WTC11 (cell line): ENCODE results near the gene SLC48A1. TPM values are rescaled to one million over a fixed set of nuclear protein-coding genes. Genes with fewer than 3 reads are reported as not detected.

Source experiments
- ATAC-seq: fragments of 200-7000 bp; cut with Tn5 transposase; 2 replicates; pipeline ENCODE4 v1.10.0; 2021; ENCODE audit warnings: mild to moderate bottlenecking, moderate library complexity
- CTCF ChIA-PET: fragments of 300-600 bp; sonication (Branson Sonifier 250); formaldehyde crosslinking; loops from one replicate; lab custom pipeline; 2021; ENCODE audit warnings: antibody characterized with exemption; lab: Charles Lee
- POLR2A ChIA-PET: fragments of 350-600 bp; sonication (Branson Sonifier 250); formaldehyde crosslinking; loops from one replicate; lab custom pipeline; 2021; ENCODE audit warnings: antibody characterized with exemption; lab: Charles Lee
- DNase-seq: peaks from one replicate; pipeline ENCODE4 v3.0.0; 2021; ENCODE audit warnings: low spot score
- H3K27ac Mint-ChIP-seq: 2 replicates; pipeline ENCODE4 v1.8.0; 2021; ENCODE audit warnings: mixed read lengths
- H3K27me3 Mint-ChIP-seq: 2 replicates; pipeline ENCODE4 v1.8.0; 2021; ENCODE audit warnings: low read depth, mild to moderate bottlenecking, moderate library complexity, mixed read lengths
- H3K36me3 Mint-ChIP-seq: 2 replicates; pipeline ENCODE4 v1.8.0; 2021; ENCODE audit warnings: mixed read lengths
- H3K4me1 Mint-ChIP-seq: 2 replicates; pipeline ENCODE4 v1.8.0; 2022; ENCODE audit warnings: mixed read lengths
- H3K4me3 Mint-ChIP-seq: 2 replicates; pipeline ENCODE4 v1.8.0; 2021; ENCODE audit warnings: mild to moderate bottlenecking, moderate library complexity, mixed read lengths
- H3K9me3 Mint-ChIP-seq: 2 replicates; pipeline ENCODE4 v1.8.0; 2021; ENCODE audit warnings: mixed read lengths
- MAX ChIP-seq: sonication (generic); formaldehyde crosslinking; IDR thresholded peaks from 2 replicates; pipeline ENCODE4 v1.8.0; 2022; ENCODE audit warnings: mild to moderate bottlenecking, missing genetic modification reagents
- MXD4 ChIP-seq: fragments of 250-450 bp; sonication (Bioruptor Pico); IDR thresholded peaks from 2 replicates; pipeline ENCODE4 v1.8.0; 2021; ENCODE audit warnings: mild to moderate bottlenecking, moderate library complexity, borderline replicate concordance
- NFYB ChIP-seq: sonication (generic); formaldehyde crosslinking; conservative IDR thresholded peaks from 2 replicates; pipeline ENCODE4 v1.8.0; 2022; ENCODE audit warnings: low read depth, missing genetic modification reagents
- NR3C1 ChIP-seq: sonication (generic); formaldehyde crosslinking; conservative IDR thresholded peaks from 2 replicates; pipeline ENCODE4 v1.8.1; 2023; ENCODE audit warnings: low read depth, mild to moderate bottlenecking, missing genetic modification reagents
- RELA ChIP-seq: sonication (generic); formaldehyde crosslinking; IDR thresholded peaks from 2 replicates; pipeline ENCODE4 v1.8.1; 2022; ENCODE audit warnings: missing genetic modification reagents, mild to moderate bottlenecking, borderline replicate concordance
- ZMAT4 ChIP-seq: fragments of 250-450 bp; sonication (Bioruptor Pico); IDR thresholded peaks from 2 replicates; pipeline ENCODE4 v1.9.0; 2021; ENCODE audit warnings: mild to moderate bottlenecking
- ZNF281 ChIP-seq: sonication (generic); formaldehyde crosslinking; IDR thresholded peaks from 2 replicates; pipeline ENCODE4 v1.8.0; 2023; ENCODE audit warnings: mild to moderate bottlenecking, missing genetic modification reagents
- ZNF512 ChIP-seq: sonication (generic); formaldehyde crosslinking; IDR thresholded peaks from 2 replicates; pipeline ENCODE4 v1.8.1; 2022; ENCODE audit warnings: missing genetic modification reagents, borderline replicate concordance
- total RNA-seq: library from RNA; stranded (reverse); gene quantifications from 3 replicates; pipeline ENCODE4 v1.2.3, GENCODE V29; 2021
- TF ChIP-seq, protein P1 (sequence below): sonication (generic); formaldehyde crosslinking; IDR thresholded peaks from 2 replicates; pipeline ENCODE4 v1.8.0; 2023; ENCODE audit warnings: missing genetic modification reagents
- TF ChIP-seq, protein P2 (sequence below): sonication (generic); formaldehyde crosslinking; IDR thresholded peaks from 2 replicates; pipeline ENCODE4 v1.8.1; 2023; ENCODE audit warnings: mild to moderate bottlenecking, missing genetic modification reagents, borderline replicate concordance
- TF ChIP-seq, protein P3 (sequence below): fragments of 250-450 bp; sonication (Bioruptor Pico); IDR thresholded peaks from 2 replicates; pipeline ENCODE4 v1.9.0; 2021; ENCODE audit warnings: mild to moderate bottlenecking, borderline replicate concordance

The SLC48A1 gene
- total RNA-seq, 1 experiment from 2014 or later: 13.8 TPM

DNA sequence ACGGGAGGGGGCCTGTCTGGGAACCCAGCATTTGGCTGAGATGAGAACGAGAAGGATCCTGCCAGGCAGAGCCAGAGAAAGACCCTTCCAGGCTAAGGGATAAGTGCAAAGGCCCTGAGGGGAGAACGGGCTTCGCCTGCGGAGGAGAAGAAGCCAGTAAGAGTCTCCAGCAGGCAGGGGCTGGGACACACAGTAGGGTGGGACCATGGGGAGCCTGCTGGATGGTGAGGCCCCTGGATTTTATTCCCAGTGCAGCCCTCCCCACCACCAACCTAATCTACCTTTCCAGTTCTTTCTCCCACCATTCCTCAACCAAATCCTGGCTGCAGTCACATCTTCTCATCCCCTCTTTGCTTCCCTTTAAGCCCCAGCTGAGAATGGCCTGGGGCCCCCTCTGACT lies 27.0 kb upstream of the SLC48A1 start (continued):
- TF ChIP-seq ZNF281 (CRISPR knock-in tag) (no peak), RELA (CRISPR knock-in tag) (no peak), ZNF512 (no peak), NR3C1 (CRISPR knock-in tag) (no peak)
- TF ChIP-seq, protein P1, sequence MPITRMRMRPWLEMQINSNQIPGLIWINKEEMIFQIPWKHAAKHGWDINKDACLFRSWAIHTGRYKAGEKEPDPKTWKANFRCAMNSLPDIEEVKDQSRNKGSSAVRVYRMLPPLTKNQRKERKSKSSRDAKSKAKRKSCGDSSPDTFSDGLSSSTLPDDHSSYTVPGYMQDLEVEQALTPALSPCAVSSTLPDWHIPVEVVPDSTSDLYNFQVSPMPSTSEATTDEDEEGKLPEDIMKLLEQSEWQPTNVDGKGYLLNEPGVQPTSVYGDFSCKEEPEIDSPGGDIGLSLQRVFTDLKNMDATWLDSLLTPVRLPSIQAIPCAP: no peak
- TF ChIP-seq, protein P2, sequence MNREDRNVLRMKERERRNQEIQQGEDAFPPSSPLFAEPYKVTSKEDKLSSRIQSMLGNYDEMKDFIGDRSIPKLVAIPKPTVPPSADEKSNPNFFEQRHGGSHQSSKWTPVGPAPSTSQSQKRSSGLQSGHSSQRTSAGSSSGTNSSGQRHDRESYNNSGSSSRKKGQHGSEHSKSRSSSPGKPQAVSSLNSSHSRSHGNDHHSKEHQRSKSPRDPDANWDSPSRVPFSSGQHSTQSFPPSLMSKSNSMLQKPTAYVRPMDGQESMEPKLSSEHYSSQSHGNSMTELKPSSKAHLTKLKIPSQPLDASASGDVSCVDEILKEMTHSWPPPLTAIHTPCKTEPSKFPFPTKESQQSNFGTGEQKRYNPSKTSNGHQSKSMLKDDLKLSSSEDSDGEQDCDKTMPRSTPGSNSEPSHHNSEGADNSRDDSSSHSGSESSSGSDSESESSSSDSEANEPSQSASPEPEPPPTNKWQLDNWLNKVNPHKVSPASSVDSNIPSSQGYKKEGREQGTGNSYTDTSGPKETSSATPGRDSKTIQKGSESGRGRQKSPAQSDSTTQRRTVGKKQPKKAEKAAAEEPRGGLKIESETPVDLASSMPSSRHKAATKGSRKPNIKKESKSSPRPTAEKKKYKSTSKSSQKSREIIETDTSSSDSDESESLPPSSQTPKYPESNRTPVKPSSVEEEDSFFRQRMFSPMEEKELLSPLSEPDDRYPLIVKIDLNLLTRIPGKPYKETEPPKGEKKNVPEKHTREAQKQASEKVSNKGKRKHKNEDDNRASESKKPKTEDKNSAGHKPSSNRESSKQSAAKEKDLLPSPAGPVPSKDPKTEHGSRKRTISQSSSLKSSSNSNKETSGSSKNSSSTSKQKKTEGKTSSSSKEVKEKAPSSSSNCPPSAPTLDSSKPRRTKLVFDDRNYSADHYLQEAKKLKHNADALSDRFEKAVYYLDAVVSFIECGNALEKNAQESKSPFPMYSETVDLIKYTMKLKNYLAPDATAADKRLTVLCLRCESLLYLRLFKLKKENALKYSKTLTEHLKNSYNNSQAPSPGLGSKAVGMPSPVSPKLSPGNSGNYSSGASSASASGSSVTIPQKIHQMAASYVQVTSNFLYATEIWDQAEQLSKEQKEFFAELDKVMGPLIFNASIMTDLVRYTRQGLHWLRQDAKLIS: no peak
- TF ChIP-seq, protein P3, sequence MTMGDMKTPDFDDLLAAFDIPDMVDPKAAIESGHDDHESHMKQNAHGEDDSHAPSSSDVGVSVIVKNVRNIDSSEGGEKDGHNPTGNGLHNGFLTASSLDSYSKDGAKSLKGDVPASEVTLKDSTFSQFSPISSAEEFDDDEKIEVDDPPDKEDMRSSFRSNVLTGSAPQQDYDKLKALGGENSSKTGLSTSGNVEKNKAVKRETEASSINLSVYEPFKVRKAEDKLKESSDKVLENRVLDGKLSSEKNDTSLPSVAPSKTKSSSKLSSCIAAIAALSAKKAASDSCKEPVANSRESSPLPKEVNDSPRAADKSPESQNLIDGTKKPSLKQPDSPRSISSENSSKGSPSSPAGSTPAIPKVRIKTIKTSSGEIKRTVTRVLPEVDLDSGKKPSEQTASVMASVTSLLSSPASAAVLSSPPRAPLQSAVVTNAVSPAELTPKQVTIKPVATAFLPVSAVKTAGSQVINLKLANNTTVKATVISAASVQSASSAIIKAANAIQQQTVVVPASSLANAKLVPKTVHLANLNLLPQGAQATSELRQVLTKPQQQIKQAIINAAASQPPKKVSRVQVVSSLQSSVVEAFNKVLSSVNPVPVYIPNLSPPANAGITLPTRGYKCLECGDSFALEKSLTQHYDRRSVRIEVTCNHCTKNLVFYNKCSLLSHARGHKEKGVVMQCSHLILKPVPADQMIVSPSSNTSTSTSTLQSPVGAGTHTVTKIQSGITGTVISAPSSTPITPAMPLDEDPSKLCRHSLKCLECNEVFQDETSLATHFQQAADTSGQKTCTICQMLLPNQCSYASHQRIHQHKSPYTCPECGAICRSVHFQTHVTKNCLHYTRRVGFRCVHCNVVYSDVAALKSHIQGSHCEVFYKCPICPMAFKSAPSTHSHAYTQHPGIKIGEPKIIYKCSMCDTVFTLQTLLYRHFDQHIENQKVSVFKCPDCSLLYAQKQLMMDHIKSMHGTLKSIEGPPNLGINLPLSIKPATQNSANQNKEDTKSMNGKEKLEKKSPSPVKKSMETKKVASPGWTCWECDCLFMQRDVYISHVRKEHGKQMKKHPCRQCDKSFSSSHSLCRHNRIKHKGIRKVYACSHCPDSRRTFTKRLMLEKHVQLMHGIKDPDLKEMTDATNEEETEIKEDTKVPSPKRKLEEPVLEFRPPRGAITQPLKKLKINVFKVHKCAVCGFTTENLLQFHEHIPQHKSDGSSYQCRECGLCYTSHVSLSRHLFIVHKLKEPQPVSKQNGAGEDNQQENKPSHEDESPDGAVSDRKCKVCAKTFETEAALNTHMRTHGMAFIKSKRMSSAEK: no peak

GRCh38 chr12:47746523-47746922 lies 26.5 kb upstream of the SLC48A1 start:
- TF ChIP-seq NFYB (CRISPR knock-in tag): no peak
- TF ChIP-seq, protein P1: no peak
- no peak for TF ChIP-seq ZMAT4 (CRISPR knock-in tag)
- no peak for TF ChIP-seq MXD4
- TF ChIP-seq MAX (CRISPR knock-in tag): no peak
- DNase-seq (no peak), ATAC-seq (no peak)
- Mint-ChIP-seq H3K27ac (no peak overlapping the region), H3K36me3 (no peaks in the 10 kb centered on the region), H3K27me3 (peaks cover 7% of the 10 kb centered on the region; the same call in 1 of the 2 replicates), H3K9me3 (no peaks in the 10 kb centered on the region), H3K4me3 (no peak overlapping the region), H3K4me1 (peaks cover 36% of the 10 kb centered on the region)
- ChIA-PET POLR2A (no interaction called here), CTCF (interaction anchor here (0.6 to 2.3 kb wide), 4 partner anchors 12 to 33 kb away, joined by 3 to 12 read pairs (median 6); partner anchors contain the start of genes RAPGEF3 and SLC48A1)
